ENCODE measurements around the gene FAM193A.
A peak's percentile ranks its signal among the peaks of the same experiment; 100 is the strongest.
"Not testable (repeated sequence)": the region's sequence is repeated elsewhere in the genome, so short reads cannot be mapped to it uniquely, and the experiment has no call there.

Gene FAM193A

GRCh38 chr4:2514193-2514592 is 22.3 kb upstream of the FAM193A start:
- not testable (repeated sequence) for DNase-seq (ENCODE audit: extremely low read depth in 1 of 2, low read depth in 1 of 2)

- not testable (repeated sequence) for DNase-seq (ENCODE audit: extremely low read depth in 1 of 2, low read depth in 1 of 2)
Measured at GRCh38 chr4:2514944-2515343, 21.5 kb upstream of the FAM193A start.

DNA sequence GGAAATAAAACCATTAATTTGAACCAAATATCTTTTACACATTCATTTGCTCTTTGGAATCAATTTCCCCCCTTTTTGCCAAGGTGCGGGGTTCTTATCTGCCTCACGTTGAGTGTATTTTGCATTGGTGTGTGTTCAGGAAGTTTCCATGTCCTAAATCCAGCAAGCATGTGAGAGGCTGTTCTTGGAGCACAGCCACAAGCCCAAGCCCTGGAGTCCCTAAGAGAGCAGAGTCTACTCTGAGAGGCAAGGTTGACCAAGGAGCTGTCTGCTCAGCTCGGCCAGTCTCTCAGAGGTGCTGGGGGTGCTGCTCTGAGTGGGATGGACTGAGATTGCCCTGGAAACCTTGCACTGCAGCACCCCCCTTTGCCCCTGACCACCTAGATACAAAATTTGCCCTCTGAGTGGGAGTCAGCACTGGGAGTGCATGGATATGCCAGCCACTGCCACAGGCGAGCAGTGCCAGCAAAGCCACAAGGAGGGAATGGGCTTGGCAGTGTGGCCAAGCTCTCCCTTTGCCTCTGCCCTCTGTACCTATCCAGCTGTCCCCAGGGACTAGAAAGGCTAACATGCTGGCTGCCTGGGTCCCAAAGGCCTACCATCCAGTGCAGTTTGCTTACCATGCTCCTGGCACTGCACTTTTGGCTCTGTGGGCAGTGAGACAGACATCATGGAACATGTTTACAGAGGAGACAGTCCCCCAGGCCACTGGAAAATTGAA is 20.5 kb upstream of the FAM193A start:
- no peak for DNase-seq (ENCODE audit: extremely low read depth in 1 of 2, low read depth in 1 of 2)

DNA sequence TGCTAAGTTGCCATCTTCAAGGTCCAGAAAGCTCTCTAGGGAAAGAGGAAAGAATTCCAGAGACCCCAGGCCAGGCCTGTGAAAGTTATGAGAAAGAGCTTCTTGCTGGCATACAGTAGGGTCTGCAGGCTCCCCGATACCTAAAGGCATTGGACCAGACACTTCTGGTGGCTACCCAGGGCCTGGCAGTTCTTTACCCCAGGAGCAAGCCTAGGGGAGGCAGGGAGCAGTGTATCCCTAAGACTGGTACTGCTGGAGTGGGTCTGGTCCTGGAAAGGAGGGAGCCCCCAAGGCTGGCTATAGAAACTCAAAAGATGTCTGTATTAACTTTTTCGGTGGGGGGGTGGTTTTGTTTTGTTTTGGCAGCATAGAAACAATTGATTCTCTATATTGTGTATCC is 19.8 kb upstream of the FAM193A start:
- no peak for DNase-seq (ENCODE audit: extremely low read depth in 1 of 2, low read depth in 1 of 2)

DNA sequence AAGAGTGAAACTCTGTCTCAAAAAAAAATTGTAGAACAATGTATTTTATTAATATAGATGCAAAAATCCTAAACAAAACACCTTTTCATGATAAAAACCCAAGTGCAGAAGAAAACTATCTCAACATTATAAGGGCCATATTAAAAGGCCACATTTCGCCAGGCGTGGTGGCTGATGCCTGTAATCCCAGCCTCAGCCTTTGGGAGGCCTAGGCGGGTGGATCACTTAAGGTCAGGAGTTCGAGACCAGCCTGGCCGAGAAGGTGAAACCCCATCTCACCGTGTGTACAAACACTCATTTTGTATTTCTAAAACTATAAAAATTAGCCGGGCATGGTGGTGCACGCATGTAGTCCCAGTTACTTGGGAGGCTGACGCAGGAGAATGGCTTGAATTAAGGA is 9.9 kb upstream of the FAM193A start:
- DNase-seq (ENCODE audit: extremely low read depth in 1 of 2, low read depth in 1 of 2), result no peak

- no peak for DNase-seq (ENCODE audit: extremely low read depth in 1 of 2, low read depth in 1 of 2)
Measured at GRCh38 chr4:2534904-2535375, 1.5 kb upstream of the FAM193A start.

DNA sequence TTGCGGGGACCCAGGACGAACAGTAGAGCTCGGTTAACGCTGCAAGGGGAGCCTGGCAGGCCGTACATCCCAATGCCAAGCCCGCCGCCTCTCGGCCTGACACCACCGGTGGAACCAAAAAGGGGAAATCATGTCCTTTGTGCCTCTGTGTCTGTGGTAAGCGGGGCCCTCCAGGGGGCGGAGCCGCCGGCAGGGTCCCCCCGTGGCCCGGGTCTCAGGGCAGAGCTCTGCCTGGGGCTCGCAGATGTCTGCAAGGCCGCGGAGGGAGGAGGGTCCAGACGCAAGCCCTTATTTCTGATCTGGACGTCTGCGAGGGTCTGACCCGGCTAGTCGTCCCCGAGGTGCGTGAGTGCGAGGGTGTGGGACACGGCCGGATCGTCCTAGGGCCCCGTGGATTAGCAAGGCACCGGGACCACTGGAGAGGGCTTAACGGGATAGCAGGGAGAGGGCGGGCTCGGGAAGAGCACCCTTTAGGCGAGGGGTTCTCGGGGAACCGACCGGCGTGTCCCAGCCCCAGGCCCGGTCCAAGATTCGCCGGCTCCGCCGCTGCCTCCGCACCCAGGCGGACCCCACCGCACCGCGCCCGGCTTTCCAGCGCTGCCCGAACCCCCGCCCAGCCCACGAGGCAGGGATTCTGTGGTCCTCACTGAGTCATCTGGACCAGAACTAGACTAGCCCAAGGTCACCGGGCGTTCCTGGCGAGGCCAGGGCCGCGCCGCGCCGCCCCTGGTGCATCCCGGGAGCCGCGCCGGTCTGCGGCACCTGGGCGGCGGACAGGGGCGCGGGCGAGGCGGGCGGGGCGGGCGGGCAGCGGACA is 863 bp upstream of the FAM193A start:
- peak in 1 of 2 donors; percentile 32 for DNase-seq (ENCODE audit: extremely low read depth in 1 of 2, low read depth in 1 of 2)

DNA sequence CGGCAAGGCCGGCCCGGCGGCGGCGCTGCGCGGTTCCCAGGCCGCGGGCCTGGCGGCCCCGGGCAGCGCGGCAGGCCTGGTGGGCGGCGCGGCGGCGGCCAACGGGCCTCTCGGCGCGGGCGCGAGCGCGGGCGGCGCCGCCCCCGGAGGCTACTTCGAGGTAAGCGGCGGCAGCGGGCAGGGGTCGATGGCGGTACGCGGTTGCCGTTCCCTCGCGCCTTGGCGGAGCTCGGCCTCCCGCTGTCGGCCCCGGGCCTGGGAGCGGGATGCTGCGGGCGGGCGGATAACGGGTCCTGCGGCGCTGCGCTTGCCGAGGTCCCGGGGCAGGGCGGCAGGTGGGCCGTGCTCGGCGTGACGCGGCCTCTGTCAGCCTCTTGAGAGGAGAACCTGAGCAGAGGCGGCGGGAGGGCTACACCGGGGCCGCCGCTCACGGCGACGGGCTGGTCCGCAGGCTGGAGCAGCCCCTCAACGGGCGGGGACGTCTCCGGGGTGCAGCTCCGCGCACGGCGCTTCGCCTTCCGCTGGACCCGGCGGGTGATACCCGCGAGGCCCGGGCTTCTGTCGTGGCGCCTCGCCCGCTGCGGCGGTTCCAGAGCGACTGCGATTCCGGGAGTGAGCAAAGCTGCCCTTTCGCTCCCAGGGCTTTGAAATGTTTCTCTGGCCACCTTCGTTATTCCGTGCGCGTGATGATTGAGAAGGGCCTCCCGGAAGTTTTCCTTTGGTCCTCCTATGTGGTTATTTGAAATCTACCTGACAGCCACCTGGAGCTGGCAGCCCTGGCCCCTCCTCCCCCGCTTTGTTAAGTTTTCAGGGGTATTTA is 774 bp downstream of the FAM193A start:
- peak in 1 of 2 donors; percentile 34 for DNase-seq (ENCODE audit: extremely low read depth in 1 of 2, low read depth in 1 of 2)

- not testable (repeated sequence) for DNase-seq (ENCODE audit: extremely low read depth in 1 of 2, low read depth in 1 of 2)
Measured at GRCh38 chr4:2543580-2544191, 7.2 kb downstream of the FAM193A start.

DNA sequence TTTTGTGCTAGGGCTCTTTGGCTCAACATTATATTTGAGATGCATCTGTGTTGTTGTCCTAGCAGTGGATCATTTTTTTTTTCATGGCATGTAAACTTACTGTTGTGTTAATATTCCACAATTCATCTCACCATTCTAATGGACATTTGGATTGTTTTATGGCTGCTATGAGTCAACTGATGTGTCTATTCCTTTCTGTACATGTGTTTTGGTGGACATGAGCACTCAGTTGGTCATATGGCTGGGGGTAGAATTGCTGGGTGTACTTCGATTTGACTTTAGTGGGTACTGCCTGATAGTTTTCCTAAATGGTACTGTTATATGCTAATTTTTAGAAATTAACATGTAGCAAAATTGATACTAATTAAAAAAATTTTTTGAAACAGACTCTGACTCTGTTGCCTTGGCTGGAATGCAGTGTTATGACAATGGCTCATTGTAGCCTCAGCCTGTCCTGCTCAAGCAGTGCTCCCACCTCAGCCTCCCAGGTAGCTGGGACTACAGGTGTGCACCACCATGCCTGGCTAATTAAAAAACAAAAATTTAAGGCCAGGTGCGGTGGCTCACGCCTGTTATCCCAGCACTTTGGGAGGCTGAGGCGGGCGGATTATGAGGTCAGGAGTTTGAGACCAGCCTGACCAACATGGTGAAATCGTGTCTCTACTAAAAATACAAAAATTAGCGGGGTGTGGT is 9.0 kb downstream of the FAM193A start:
- no peak for DNase-seq (ENCODE audit: extremely low read depth in 1 of 2, low read depth in 1 of 2)

GRCh38 chr4:2546286-2546823 is 9.9 kb downstream of the FAM193A start:
- DNase-seq (ENCODE audit: extremely low read depth in 1 of 2, low read depth in 1 of 2), result no peak

- DNase-seq (ENCODE audit: extremely low read depth in 1 of 2, low read depth in 1 of 2), result not testable (repeated sequence)
Measured at GRCh38 chr4:2546961-2547691, 10.7 kb downstream of the FAM193A start.

DNA sequence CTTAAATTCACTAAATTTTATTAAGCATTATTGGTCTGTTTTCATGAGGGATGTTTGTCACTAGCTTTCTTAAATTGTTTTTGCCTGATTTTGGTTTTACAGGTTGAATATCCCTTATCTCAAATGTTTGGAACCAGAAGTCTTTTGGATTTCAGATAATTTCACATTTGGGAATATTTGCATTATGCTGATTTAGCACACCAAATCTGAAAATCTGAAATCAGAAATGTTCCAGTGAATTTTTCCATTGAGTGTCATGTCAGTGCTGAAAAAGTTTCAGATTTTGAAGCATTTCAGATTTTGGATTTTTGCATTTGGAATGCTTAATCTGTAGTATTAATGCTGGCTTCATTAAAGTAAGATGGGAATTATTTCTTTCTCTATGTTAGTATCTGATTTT is 14.7 kb downstream of the FAM193A start:
- DNase-seq (ENCODE audit: extremely low read depth in 1 of 2, low read depth in 1 of 2), result no peak

- DNase-seq (ENCODE audit: extremely low read depth in 1 of 2, low read depth in 1 of 2), result no peak
Measured at GRCh38 chr4:2552806-2553205, 16.4 kb downstream of the FAM193A start.

GRCh38 chr4:2558301-2558700 is 21.9 kb downstream of the FAM193A start:
- no peak for DNase-seq (ENCODE audit: extremely low read depth in 1 of 2, low read depth in 1 of 2)

DNA sequence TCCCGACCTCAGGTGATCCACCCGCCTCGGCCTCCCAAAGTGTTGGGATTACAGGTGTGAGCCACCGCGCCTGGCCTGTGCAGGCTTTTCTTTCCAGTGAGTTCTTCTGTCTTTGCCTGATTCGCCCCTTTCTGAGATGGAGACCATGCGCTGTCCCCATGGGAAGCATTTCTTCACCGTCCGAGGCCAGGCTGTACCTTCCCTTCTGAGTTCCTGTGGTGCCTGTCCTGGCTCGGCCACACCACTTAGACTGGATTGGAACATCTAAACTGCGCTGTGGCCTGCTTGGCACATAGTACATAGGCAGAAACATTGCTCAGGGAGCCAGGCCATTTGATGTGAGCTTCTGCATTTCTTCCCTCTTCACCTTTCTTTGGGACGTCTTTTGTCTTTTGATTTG is 23.7 kb downstream of the FAM193A start:
- DNase-seq (ENCODE audit: extremely low read depth in 1 of 2, low read depth in 1 of 2), result no peak

- no peak for DNase-seq (ENCODE audit: extremely low read depth in 1 of 2, low read depth in 1 of 2)
Measured at GRCh38 chr4:2565533-2565932, 29.1 kb downstream of the FAM193A start.

DNA sequence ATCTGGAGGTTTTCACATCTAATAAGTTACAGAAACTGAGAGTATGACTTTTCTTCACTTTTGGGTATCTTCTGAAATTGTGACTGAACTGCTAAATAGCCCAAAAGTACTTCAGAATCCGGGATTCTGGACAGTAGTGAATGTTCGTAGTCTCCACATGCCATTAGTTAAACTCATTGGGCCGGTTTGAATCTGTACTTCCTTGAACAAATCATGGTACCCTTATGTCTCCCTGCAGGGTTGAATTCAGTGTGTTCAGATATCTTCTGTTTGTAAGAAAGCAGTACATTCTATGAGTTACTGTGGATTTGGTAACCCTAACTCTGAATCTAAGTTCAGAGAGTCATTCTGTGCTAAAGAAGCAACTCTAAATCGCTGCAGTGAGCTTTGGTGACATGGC is 33.6 kb downstream of the FAM193A start:
- DNase-seq (ENCODE audit: extremely low read depth in 1 of 2, low read depth in 1 of 2), result no peak

- peak; percentile 9 for DNase-seq (ENCODE audit: extremely low read depth in 1 of 2, low read depth in 1 of 2)
Measured at GRCh38 chr4:2570551-2571222, 34.2 kb downstream of the FAM193A start.
